Measurements from ENCODE around the gene ZNF445. TPM values are rescaled to one million over a fixed set of nuclear protein-coding genes. Genes with fewer than 3 reads are reported as not detected.
A peak's percentile ranks its signal among the peaks of the same experiment; 100 is the strongest.
"Not testable (repeated sequence)": the region's sequence is repeated elsewhere in the genome, so short reads cannot be mapped to it uniquely, and the experiment has no call there.

Gene ZNF445
- total RNA-seq, 1 donor from 2014 or later, result 46.1 TPM

DNA sequence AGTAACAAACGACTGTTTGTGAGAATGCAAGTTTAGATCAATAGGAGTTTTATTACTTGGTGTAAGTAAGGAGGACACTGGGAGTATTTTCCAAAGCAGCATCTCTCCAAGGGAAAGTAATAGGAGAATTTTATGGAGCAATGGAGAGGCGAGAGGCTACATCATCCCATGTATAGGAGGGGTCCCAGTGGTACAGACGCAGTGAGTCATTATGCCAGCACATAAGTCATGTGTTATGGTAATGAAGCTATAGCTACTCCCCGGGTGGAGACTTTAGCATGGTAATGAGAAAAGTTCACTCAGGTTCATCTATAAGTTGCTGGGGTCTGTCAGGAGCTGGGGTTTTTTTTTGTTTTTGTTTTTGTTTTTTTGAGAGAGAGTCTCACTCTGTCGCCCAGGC lies 29.5 kb upstream of the ZNF445 start:
- no peak overlapping the region for H3K27ac Mint-ChIP-seq (ENCODE audit: unreplicated experiment)
- peaks cover 36% of the 10 kb centered on the region for H3K36me3 Mint-ChIP-seq (ENCODE audit: low read depth)
- H3K27me3 Mint-ChIP-seq (ENCODE audit: low read depth), result no peaks in the 10 kb centered on the region
- DNase-seq (ENCODE audit: low read depth, low spot score), result no peak
- H3K9me3 Mint-ChIP-seq, result peaks cover 13% of the 10 kb centered on the region
- TF ChIP-seq, protein P1, sequence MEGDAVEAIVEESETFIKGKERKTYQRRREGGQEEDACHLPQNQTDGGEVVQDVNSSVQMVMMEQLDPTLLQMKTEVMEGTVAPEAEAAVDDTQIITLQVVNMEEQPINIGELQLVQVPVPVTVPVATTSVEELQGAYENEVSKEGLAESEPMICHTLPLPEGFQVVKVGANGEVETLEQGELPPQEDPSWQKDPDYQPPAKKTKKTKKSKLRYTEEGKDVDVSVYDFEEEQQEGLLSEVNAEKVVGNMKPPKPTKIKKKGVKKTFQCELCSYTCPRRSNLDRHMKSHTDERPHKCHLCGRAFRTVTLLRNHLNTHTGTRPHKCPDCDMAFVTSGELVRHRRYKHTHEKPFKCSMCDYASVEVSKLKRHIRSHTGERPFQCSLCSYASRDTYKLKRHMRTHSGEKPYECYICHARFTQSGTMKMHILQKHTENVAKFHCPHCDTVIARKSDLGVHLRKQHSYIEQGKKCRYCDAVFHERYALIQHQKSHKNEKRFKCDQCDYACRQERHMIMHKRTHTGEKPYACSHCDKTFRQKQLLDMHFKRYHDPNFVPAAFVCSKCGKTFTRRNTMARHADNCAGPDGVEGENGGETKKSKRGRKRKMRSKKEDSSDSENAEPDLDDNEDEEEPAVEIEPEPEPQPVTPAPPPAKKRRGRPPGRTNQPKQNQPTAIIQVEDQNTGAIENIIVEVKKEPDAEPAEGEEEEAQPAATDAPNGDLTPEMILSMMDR (conservative IDR thresholded peaks at IDR 0.05), result no peak
- H3K4me3 Mint-ChIP-seq, result peak overlapping the region; percentile 52
- H3K4me1 Mint-ChIP-seq, result peaks cover 38% of the 10 kb centered on the region

DNA sequence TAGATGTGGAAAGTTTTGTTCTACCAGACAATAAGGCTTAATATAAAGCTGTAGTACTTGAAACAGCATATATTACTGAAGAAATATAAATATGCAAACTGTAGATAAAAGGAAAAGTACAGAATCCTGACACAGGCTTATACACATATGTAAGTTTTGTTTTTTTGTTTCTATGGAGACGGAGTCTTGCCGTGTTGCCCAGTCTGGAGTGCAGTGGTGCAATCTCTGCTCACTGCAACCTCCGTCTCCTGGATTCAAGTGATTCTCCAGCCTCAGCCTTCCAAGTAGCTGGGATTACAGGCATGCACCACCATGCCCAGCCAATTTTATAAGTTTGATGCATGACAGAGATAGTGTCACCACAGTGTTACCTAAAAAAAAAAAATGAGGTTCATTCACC lies 29.1 kb upstream of the ZNF445 start:
- DNase-seq (ENCODE audit: low read depth, low spot score), result no peak
- H3K4me3 Mint-ChIP-seq, result peak overlapping the region; percentile 52
- no peak overlapping the region for H3K27ac Mint-ChIP-seq (ENCODE audit: unreplicated experiment)
- H3K4me1 Mint-ChIP-seq, result peaks cover 33% of the 10 kb centered on the region
- H3K36me3 Mint-ChIP-seq (ENCODE audit: low read depth), result peaks cover 40% of the 10 kb centered on the region
- peaks cover 17% of the 10 kb centered on the region for H3K9me3 Mint-ChIP-seq
- TF ChIP-seq, protein P1 (conservative IDR thresholded peaks at IDR 0.05), result no peak
- no peaks in the 10 kb centered on the region for H3K27me3 Mint-ChIP-seq (ENCODE audit: low read depth)

DNA sequence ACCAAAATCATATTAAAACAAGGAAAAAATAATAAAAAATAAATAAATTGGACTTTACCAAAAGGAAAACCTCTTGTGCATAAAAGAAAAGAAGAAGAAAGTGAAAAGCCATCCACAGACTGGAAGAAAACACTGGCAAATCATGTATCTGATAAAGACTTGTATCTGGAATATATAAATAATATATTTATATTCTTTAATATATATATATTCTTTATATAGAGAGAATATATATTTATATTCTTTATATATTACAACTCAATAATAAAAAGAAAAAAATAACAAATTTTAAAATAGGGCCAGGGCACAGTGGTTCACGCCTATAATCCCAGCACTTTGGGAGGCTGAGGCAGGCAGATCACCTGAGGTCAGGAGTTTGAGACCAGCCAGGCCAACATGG lies 27.1 kb upstream of the ZNF445 start:
- no peaks in the 10 kb centered on the region for H3K27me3 Mint-ChIP-seq (ENCODE audit: low read depth)
- peaks cover 59% of the 10 kb centered on the region for H3K36me3 Mint-ChIP-seq (ENCODE audit: low read depth)
- H3K27ac Mint-ChIP-seq (ENCODE audit: unreplicated experiment), result no peak overlapping the region
- TF ChIP-seq, protein P1 (conservative IDR thresholded peaks at IDR 0.05), result no peak
- peaks cover 33% of the 10 kb centered on the region for H3K9me3 Mint-ChIP-seq
- no peak for DNase-seq (ENCODE audit: low read depth, low spot score)
- H3K4me1 Mint-ChIP-seq, result peaks cover 16% of the 10 kb centered on the region
- no peak overlapping the region for H3K4me3 Mint-ChIP-seq

DNA sequence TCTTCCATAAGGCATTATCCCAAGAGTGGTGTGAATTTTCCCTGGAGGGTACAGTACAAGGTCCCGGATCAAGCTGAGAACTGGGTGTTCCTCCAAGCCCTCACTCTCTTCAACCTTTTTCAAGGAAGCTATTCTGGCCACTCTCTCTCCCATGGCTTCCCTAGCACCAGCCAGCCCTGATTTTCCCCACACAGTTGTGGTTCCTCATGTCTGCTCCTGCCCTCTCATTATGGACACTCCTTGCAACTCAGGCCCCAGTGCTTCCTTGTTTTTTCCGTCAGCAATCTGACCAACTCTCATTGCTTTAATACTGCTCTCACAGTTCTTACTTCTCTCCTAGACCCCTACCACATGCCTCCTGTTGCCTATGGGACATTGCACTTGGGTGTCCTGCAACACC lies 25.7 kb upstream of the ZNF445 start:
- not testable (repeated sequence) for DNase-seq (ENCODE audit: low read depth, low spot score); H3K4me1 Mint-ChIP-seq; H3K27ac Mint-ChIP-seq (ENCODE audit: unreplicated experiment); H3K4me3 Mint-ChIP-seq; H3K27me3 Mint-ChIP-seq (ENCODE audit: low read depth)
- peaks cover 70% of the 10 kb centered on the region for H3K36me3 Mint-ChIP-seq (ENCODE audit: low read depth)
- peaks cover 43% of the 10 kb centered on the region for H3K9me3 Mint-ChIP-seq

DNA sequence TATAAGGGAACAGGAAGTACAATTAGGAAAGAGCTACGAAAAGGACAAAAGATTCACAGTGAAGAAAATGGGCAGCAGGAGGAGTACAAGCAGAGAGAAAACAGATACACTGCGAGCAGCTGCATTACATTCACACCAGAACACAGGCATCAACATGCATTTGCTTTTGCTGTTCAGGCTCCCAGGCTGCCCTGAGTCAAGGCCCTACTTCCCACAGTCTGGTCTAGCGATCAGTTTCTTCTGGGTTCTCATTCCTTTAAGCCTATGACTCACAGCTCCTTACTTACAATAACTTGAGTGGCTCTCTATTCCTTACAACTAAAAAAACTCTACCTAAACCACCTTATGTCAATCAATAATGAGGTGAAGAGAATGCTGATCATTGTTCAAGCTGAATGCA lies 24.5 kb upstream of the ZNF445 start:
- TF ChIP-seq, protein P1 (conservative IDR thresholded peaks at IDR 0.05), result no peak
- Mint-ChIP-seq H3K4me3 (no peak overlapping the region), H3K27me3 (ENCODE audit: low read depth) (no peaks in the 10 kb centered on the region), H3K27ac (ENCODE audit: unreplicated experiment) (no peak overlapping the region), H3K36me3 (ENCODE audit: low read depth) (peaks cover 79% of the 10 kb centered on the region), H3K4me1 (peaks cover 4% of the 10 kb centered on the region), H3K9me3 (peaks cover 44% of the 10 kb centered on the region)
- DNase-seq (ENCODE audit: low read depth, low spot score), result no peak

DNA sequence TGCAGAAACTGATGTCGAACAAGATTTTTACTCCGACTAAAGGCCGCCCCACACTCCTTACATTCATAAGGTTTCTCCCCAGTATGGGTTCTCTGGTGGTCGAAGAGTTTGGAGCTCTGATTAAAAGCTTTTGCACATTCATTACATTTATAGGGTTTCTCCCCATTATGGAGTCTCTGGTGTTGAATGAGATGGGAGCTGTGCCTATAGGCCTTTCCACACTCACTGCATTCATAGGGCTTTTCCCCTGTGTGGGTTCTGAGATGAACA lies 22.4 kb upstream of the ZNF445 start:
- H3K4me1 Mint-ChIP-seq; H3K27ac Mint-ChIP-seq (ENCODE audit: unreplicated experiment); H3K27me3 Mint-ChIP-seq (ENCODE audit: low read depth); DNase-seq (ENCODE audit: low read depth, low spot score); H3K4me3 Mint-ChIP-seq: not testable (repeated sequence)
- Mint-ChIP-seq H3K36me3 (ENCODE audit: low read depth) (peaks cover 75% of the 10 kb centered on the region), H3K9me3 (peaks cover 40% of the 10 kb centered on the region)
